Measurements from ENCODE around the gene CDK13.

Gene CDK13

DNA sequence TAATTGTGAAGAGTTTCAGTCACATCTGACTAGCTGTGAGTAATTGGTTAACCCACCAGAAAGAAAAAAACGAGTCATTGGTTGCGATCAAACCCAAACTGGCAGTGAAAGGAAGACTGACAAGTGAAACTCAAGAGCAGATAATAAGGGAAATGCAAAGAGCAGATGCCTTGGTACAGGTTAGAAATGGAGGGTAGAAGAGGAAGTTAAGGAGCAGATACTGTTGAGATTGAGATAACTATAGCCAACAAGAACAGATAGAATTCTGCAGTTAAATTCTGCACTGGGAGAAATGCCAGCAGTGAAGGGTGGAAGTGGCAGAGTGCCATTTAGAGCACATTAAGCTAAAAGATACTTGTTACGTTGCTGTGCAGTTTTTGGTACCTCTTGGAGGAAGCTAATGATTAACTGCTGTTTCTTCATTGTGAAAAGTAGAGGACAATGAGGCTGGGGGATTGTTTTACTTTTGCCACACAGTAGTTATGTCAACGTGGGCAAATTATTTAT lies 65.8 kb downstream of the CDK13 start:
- DNase-seq: no peak

- no peak for DNase-seq
Measured at GRCh38 chr7:40019558-40019957, 69.5 kb downstream of the CDK13 start.

- no peak for DNase-seq
Measured at GRCh38 chr7:40024048-40024447, 74.0 kb downstream of the CDK13 start.

DNA sequence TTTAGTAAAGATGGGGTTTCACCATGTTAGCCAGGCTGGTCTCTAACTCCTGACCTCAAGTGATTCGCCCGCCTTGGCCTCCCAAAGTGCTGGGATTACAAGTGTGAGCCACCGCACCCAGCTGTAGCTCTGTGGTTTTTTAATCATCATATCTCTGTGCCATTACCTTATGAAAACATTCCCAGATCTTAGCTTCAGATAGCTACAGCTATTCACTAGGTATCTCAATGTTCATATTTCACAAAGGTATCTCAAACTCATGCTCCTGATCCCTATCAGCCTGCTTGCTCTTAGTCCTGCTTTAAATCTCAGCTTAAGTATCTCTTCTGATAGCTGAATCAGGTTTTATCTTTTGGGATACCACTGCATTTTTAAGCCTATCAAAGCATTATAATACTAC lies 74.8 kb downstream of the CDK13 start:
- no peak for DNase-seq

DNA sequence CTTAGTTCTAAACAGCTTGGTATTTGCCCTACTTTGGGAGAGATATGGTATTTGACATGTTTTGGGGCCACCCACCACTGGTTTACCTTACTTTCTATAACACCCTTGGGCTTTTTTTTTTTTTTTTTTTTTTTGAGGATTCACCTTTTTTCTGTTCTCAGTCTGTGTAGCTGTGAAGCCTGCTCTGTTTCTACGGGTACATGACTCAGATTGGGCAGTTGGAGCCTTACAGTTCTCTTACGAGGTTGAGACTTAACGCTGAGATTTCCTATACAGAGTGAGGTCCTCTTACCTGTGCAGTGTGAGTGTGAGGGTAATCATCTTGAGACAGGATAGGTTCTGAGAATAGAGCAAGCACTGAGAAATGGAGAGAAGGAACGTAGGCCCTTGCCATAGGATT lies 77.5 kb downstream of the CDK13 start:
- DNase-seq: no peak

DNA sequence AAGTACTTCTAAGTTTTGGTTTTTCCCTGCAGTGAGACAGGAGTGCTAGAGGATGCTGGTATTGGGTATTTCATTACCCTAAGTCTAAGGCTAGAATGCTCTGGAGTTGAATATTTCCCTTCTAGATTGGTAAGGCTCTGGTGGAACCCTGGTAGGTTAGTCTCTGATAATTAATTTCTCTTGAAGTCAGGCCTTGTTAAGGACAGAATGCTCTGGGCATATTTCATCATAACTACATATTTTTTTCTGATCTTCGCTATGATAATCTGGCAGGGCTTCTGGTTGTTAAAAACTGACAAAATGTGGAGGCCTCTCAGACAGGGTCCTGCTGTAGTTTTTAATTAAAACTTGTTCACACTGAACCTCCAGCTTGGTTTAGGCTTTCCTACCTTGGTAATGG lies 83.8 kb downstream of the CDK13 start:
- no peak for DNase-seq

DNA sequence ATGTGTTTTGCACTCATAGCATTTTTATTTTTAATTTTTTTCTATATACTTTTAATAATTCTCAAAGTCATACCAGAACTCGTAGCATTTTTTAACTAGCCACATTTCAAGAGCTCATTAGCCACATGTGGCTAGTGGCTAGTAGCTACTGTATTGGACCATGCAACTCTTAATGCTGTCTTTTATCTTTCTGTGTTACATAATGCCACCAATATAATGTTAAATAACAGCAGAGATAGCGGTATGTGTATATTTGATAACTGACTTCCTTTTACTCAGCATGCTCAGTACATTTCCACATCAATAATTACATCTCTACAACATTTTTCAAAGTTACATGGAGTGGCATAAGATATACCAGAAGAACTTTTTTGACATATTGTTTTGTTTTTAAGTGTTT lies 91.4 kb downstream of the CDK13 start:
- DNase-seq: no peak

GRCh38 chr7:40043164-40043563 lies 93.1 kb downstream of the CDK13 start:
- no peak for DNase-seq

DNA sequence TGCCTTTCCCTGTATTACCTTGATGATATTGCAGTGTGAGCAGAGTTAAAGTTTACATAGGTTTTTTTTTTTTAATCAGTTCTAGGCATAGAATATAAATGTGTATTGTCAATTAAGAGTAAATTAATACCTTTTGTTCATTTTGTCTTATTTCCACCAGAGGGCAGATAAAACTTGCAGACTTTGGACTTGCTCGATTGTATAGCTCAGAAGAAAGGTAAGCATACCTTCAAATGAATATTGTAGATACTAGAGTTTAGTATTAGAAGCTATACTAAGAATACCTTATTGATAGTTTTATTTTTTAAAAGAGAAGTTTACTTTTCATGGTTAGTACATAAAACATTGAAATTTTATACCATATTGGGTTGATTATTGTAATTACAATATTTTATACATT lies 97.6 kb downstream of the CDK13 start:
- no peak for DNase-seq

- no peak for DNase-seq
Measured at GRCh38 chr7:40057292-40057691, 107.2 kb downstream of the CDK13 start.

DNA sequence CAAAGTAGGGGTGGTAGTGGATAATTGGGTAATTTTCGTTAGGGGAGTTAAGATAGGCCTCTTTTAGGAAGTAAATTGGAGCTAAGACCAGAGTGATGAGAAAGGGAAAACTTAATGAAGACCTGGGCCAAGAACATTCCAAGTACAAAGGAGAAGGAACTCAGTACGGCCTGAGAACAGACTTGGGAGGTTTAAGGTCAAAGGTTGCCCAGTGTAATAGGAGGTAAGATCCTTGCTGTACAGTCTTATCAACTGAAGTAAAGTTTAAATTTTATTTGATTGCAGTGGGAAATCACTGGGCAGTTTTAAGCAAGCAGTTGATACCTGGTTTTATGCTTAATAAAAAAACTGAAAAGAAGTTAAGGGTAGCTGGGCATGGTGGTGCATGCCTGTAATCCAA lies 108.0 kb downstream of the CDK13 start:
- no peak for DNase-seq

DNA sequence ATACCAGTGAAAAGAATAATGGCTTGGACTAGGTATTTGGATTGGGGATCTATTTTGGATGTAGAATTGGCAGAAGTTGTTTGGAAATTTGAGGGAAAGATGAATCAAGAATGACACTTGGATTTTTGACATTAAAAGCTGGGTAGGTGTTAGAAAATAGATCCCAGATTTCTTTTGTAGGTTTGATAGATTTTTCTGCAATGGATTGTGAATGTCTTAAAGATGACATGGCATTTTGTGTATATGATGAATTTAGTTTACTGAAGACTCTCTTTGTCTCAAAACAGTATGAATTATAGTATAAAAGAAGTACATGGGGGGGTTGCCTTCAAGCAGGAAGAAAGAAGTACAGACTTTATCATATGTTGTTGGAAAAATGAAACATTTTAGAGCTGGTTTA lies 108.6 kb downstream of the CDK13 start:
- DNase-seq: no peak

GRCh38 chr7:40059057-40059456 lies 109.0 kb downstream of the CDK13 start:
- no peak for DNase-seq

DNA sequence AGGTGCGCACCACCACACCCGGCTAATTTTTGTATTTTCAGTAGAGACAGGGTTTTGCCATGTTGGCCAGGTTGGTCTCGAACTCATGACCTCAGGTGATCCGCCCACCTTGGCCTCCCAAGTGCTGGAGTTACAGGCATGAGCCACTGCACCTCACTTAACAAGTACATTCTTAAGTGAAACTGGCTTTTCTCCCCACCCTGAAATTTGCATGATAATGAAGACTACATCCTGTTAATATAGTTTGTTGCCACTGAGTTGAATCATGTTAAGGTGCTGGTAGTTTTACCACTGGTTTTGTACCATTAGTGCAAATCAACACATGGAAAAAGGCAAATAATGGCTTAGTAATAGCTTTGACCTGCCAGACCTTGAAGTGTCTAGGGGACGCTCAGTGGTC lies 122.2 kb downstream of the CDK13 start:
- DNase-seq: no peak

DNA sequence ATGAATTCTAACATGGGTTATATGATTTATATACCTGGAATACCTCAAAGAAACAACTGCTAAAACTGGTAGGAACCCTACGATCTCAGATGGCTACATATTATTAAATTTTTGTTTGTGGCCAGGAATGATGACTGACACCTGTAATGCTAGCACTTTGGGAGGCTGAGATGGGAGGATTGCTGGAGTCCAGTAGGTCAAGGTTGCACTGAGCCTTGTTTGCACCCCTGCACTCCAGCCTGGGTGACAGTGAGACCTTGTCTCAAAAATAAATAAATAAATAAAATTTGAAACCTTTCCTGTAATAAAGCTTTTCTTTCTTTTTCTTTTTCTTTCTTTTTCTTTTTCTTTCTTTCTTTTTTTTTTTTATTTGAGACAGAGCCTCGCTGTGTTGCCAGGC lies 123.2 kb downstream of the CDK13 start:
- no peak for DNase-seq

- peak; percentile 91 for DNase-seq
Measured at GRCh38 chr7:40077849-40078248, 127.8 kb downstream of the CDK13 start.

- DNase-seq: no peak
Measured at GRCh38 chr7:40092182-40092581, 142.1 kb downstream of the CDK13 start.

DNA sequence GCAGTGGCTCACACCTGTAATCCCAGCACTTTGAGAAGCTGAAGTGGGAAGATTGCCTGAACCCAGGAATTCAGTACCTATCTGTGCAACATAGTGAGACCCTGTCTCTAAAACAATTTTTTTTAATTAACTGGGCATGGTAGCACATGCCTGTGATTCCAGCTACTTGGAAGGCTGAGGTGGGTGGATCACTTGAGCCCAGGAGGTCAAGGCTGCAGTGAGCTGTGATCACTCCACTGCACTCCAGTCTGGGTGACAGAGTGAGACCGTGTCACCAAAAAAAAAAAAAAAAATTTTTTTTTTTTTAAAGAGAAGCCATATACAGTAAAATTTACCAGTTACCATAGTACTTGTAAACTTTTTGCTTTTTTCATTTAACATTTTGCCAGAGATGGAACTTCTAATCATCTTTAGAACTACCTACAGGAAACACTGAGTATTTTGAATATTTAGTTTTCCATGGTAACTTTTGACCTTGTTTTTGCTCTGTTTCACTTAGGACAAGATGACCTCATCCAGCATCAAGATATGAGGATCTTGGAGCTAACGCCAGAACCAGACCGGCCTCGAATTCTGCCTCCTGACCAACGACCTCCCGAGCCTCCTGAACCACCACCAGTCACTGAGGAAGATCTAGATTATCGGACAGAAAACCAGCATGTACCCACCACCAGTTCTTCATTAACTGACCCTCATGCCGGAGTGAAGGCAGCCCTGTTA lies 143.7 kb downstream of the CDK13 start:
- no peak for DNase-seq

DNA sequence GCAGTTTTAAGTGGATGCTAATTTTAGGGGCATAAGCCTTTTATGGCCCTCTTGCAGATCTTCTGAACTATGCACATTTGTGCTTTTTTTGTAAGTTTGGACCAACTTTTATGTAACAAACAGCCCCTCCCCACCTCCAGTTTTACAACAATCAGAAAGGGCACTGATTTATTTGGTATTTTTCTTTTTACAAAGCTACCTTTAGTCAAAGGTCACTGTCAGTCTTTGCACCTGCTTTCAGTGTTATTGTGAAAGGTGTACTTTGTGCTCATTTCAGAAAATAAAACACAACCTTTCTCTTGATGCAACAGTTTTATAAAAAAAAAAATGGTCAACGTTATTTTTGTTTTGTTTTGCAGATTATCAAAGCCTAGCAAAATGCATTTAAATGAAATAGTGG lies 145.2 kb downstream of the CDK13 start:
- no peak for DNase-seq

DNA sequence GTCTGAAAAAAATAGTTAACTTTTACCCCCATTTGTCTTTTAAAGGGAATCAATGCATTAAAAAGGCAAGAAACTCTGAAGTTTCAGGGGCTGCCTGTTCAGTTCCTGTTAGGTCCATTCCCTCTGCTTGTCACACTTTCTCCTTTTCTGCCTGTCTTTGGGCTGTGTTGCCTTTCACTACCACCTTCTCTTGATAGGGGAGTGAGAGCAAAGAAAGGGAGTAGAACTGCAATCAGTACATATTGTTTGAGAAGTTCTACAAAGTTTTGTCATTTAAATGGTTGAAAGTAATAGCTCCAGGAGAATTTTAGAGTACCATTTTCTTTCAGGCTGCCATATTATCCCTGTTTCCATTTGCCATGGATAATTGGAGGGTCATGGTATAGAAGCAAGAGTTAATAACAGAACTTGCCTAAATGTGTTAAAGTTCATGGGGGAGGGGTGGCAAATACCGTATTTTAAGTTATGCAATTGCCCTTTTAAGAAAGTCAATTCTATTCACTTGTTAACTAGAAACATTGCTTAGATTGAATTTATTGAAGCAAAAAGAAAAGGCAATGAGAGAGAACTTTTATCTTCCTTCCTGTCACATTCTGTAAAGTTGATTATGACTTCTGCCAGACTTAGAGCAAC lies 145.8 kb downstream of the CDK13 start:
- no peak for DNase-seq

- DNase-seq: no peak
Measured at GRCh38 chr7:40097728-40098127, 147.7 kb downstream of the CDK13 start.

DNA sequence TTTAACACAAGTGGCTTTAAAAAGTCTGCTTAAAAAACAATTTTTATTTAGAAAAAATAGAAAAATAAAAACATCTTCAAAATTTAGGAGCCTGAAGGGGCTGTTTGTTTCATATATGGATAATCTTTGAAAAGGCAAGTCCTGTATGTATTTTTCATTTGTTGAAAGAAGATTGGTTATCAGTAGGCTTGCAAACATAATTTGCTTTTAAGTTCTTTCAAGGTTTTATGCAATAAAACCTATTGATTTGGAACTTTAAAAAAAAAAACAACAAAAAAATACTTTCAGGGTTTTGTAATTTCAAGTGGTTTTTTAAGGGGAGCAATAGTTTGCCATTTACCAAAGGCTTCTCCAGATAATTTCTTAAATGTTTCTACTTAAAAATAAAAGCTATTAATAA lies 148.8 kb downstream of the CDK13 start:
- DNase-seq: no peak

GRCh38 chr7:40099837-40100236 lies 149.8 kb downstream of the CDK13 start:
- no peak for DNase-seq

DNA sequence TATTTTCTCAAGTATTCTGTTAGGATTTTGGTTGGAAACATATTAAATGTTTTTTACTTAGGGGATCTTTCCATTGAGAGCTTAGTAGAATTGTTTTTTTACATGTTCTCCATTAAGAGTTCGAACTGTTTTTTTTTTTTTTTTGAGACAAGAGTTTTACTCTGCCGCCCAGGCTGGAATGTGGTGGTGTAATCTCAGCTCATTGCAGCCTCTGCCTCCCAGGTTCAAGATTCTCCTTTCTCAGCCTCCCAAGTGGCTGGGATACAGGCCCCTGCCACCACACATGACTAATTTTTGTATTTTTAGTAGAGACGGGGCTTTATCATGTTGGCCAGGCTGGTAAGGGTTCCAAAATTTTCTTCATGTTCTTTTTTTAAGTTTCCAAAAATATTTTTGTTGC lies 151.1 kb downstream of the CDK13 start:
- DNase-seq: no peak

DNA sequence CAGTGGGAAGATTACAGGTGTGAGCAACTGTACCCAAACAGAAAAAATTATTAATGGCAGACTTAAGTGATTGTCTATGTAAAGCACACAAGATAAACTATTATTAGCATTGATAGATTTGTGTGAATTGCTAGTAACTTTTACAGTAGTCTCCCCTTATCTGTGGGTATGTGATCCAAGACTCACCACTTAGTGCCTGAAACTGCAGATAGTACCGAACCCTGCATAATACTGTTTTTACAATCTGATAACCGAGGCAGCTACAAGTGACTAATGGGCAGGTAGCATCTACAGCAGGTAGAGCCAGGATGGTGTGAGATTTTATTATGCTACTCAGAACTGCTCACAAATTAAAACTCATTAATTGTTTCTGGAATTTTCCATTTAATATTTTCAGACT lies 152.8 kb downstream of the CDK13 start:
- no peak for DNase-seq
